H9 (cell line): ENCODE data around the gene C14orf39. TPM values are rescaled to one million over a fixed set of nuclear protein-coding genes. Genes with fewer than 3 reads are reported as not detected.

Experiments used
- DNase-seq: peaks from one replicate; pipeline ENCODE4 v3.0.0-alpha.2; 2017
- H2AFZ ChIP-seq: one replicate; pipeline ENCODE4 v1.6.1; 2013; ENCODE audit warnings: mild to moderate bottlenecking, low read length, control low read depth, moderate library complexity
- H2AK5ac ChIP-seq: 2 replicates; pipeline ENCODE4 v1.6.1; 2013; ENCODE audit warnings: low read length, control low read depth, mixed read lengths; ENCODE audit not compliant: insufficient read length
- H2BK120ac ChIP-seq: one replicate; pipeline ENCODE4 v1.6.1; 2013; ENCODE audit warnings: low read depth, mild to moderate bottlenecking, low read length, control low read depth, inconsistent platforms; ENCODE audit not compliant: poor library complexity, severe bottlenecking
- H2BK12ac ChIP-seq: 2 replicates; pipeline ENCODE4 v1.6.1; 2013; ENCODE audit warnings: low read length, control low read depth, mixed read lengths, low read depth; ENCODE audit not compliant: insufficient read length
- H2BK15ac ChIP-seq: 2 replicates; pipeline ENCODE4 v1.6.1; 2013; ENCODE audit warnings: low read depth, low read length, control low read depth
- H2BK20ac ChIP-seq: one replicate; pipeline ENCODE4 v1.6.1; 2013; ENCODE audit warnings: low read depth, mild to moderate bottlenecking, low read length, control low read depth, inconsistent platforms; ENCODE audit not compliant: poor library complexity, severe bottlenecking
- H2BK5ac ChIP-seq: 2 replicates; pipeline ENCODE4 v1.6.1; 2013; ENCODE audit warnings: low read length, control low read depth, mixed read lengths; ENCODE audit not compliant: insufficient read length
- H3K14ac ChIP-seq: 2 replicates; pipeline ENCODE4 v1.6.1; 2013; ENCODE audit warnings: low read length, control low read depth; ENCODE audit not compliant: insufficient read depth
- H3K18ac ChIP-seq: 2 replicates; pipeline ENCODE4 v1.6.1; 2013; ENCODE audit warnings: low read depth, mild to moderate bottlenecking, mixed read lengths, low read length, control low read depth; ENCODE audit not compliant: insufficient read length
- H3K23ac ChIP-seq: 2 replicates; pipeline ENCODE4 v1.6.1; 2013; ENCODE audit warnings: low read length, control low read depth, mixed read lengths, low read depth; ENCODE audit not compliant: insufficient read length
- H3K23me2 ChIP-seq: 2 replicates; pipeline ENCODE4 v1.6.1; 2013; ENCODE audit warnings: low read depth, mild to moderate bottlenecking, mixed read lengths, low read length, control low read depth; ENCODE audit not compliant: insufficient read length, poor library complexity, severe bottlenecking
- H3K27ac ChIP-seq: 2 replicates; pipeline ENCODE4 v1.5.1; 2013; ENCODE audit warnings: low read length, control low read depth, mixed read lengths, low read depth; ENCODE audit not compliant: insufficient read length
- H3K27me3 ChIP-seq: 2 replicates; pipeline ENCODE4 v1.6.1; 2013; ENCODE audit warnings: low read length, control low read depth, inconsistent platforms; ENCODE audit not compliant: insufficient read depth
- H3K4ac ChIP-seq: 2 replicates; pipeline ENCODE4 v1.6.1; 2013; ENCODE audit warnings: low read depth, mild to moderate bottlenecking, control low read depth, inconsistent platforms, low read length, moderate library complexity
- H3K4me1 ChIP-seq: 2 replicates; pipeline ENCODE4 v1.6.1; 2013; ENCODE audit warnings: low read length, control low read depth, inconsistent platforms; ENCODE audit not compliant: insufficient read depth
- H3K4me2 ChIP-seq: 2 replicates; pipeline ENCODE4 v1.6.1; 2013; ENCODE audit warnings: low read length, control low read depth, mixed read lengths; ENCODE audit not compliant: insufficient read length, insufficient read depth
- H3K56ac ChIP-seq: 2 replicates; pipeline ENCODE4 v1.6.1; 2013; ENCODE audit warnings: low read depth, mild to moderate bottlenecking, mixed read lengths, low read length, control low read depth; ENCODE audit not compliant: insufficient read length
- H3K79me1 ChIP-seq: 2 replicates; pipeline ENCODE4 v1.6.1; 2013; ENCODE audit warnings: low read depth, mild to moderate bottlenecking, moderate library complexity, low read length, control low read depth, inconsistent platforms; ENCODE audit not compliant: insufficient read depth, poor library complexity, severe bottlenecking
- H3K79me2 ChIP-seq: 2 replicates; pipeline ENCODE4 v1.6.1; 2013; ENCODE audit warnings: low read length, control low read depth, inconsistent platforms; ENCODE audit not compliant: insufficient read depth
- H3K9ac ChIP-seq: 2 replicates; pipeline ENCODE4 v1.6.1; 2013; ENCODE audit warnings: low read length, control low read depth, mixed read lengths; ENCODE audit not compliant: insufficient read length; ENCODE audit errors: extremely low read depth
- H3K9me3 ChIP-seq: one replicate; pipeline ENCODE4 v1.6.1; 2013; ENCODE audit warnings: low read depth, low read length, inconsistent platforms; ENCODE audit not compliant: control insufficient read depth
- H3T11ph ChIP-seq: one replicate; pipeline ENCODE4 v1.6.1; 2013; ENCODE audit warnings: mild to moderate bottlenecking, low read length, control low read depth, inconsistent platforms
- H4K20me1 ChIP-seq: one replicate; pipeline ENCODE4 v1.6.1; 2013; ENCODE audit not compliant: control insufficient read depth, insufficient read length, insufficient read depth
- H4K5ac ChIP-seq: 2 replicates; pipeline ENCODE4 v1.6.1; 2013; ENCODE audit warnings: low read depth, mild to moderate bottlenecking, mixed read lengths, low read length, control low read depth; ENCODE audit not compliant: insufficient read length
- H4K8ac ChIP-seq: replicated peaks from 2 replicates; pipeline ENCODE4 v1.6.1; 2013; ENCODE audit warnings: low read length, control low read depth, mixed read lengths, low read depth; ENCODE audit not compliant: insufficient read length
- H4K91ac ChIP-seq: 2 replicates; pipeline ENCODE4 v1.6.1; 2013; ENCODE audit warnings: low read depth, mild to moderate bottlenecking, moderate library complexity, mixed read lengths, low read length, control low read depth; ENCODE audit not compliant: insufficient read length
- H3K27ac Mint-ChIP-seq, 3 experiments: 2 replicates in 2 of 3; 3 replicates in 1 of 3; pipeline ENCODE4 v1.8.0; 2020 to 2021; ENCODE audit warnings: mixed read lengths in 3 of 3, mild to moderate bottlenecking in 1 of 3, moderate library complexity in 1 of 3
- H3K27me3 Mint-ChIP-seq: 2 replicates; pipeline ENCODE4 v1.8.0; 2021; ENCODE audit warnings: low read depth, mild to moderate bottlenecking, moderate library complexity, mixed read lengths
- H3K36me3 Mint-ChIP-seq, 3 experiments: 2 replicates in 2 of 3; 3 replicates in 1 of 3; pipeline ENCODE4 v1.8.0; 2020 to 2021; ENCODE audit warnings: low read depth in 3 of 3, mixed read lengths in 3 of 3; ENCODE audit not compliant: insufficient read depth in 1 of 3
- H3K4me1 Mint-ChIP-seq, 2 experiments: 2 replicates each; pipeline ENCODE4 v1.8.0; 2020; ENCODE audit warnings: mixed read lengths in 2 of 2
- H3K4me3 Mint-ChIP-seq, 2 experiments: 2 replicates in 1 of 2; 3 replicates in 1 of 2; pipeline ENCODE4 v1.8.0; 2020 to 2021; ENCODE audit warnings: mild to moderate bottlenecking in 2 of 2, mixed read lengths in 2 of 2, moderate library complexity in 1 of 2
- H3K9me3 Mint-ChIP-seq, 2 experiments: 2 replicates in 1 of 2; 3 replicates in 1 of 2; pipeline ENCODE4 v1.8.0; 2020; ENCODE audit warnings: mild to moderate bottlenecking in 2 of 2, mixed read lengths in 2 of 2, moderate library complexity in 1 of 2
- CTCF ChIP-seq: fragments of 200-600 bp; sonication (generic); conservative IDR thresholded peaks from 3 replicates; pipeline ENCODE4 v1.8.0; 2021; ENCODE audit warnings: antibody characterized with exemption, mild to moderate bottlenecking
- total RNA-seq: library from RNA; stranded (reverse); gene quantifications from 2 replicates; pipeline ENCODE4 v1.2.1, GENCODE V29; 2021

The C14orf39 gene
- total RNA-seq, 1 experiment from 2014 or later: 1.8 TPM

DNA sequence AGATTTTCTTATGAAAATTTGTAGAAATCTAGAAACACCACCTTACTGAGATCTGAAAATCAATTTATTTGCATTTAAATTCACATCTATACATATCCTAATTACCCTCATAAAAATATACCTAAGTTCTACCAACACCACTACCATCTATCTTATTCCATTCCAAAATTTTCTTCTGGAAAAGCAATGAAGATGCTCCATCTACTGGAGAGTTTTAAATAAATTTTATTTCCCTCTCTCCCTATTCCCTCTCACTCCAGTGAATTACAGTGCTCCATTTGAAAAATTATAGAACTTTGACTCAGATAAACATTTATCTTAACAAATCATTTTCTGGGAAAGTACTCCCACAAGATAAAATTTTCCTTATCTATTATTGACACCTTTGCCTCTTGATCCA, 2.3 kb upstream of the C14orf39 start:
- Histone ChIP-seq H3K9ac (no peak overlapping the region), H3K79me2 (no peaks in the 10 kb centered on the region), H4K20me1 (no peaks in the 10 kb centered on the region), H3K79me1 (no peaks in the 10 kb centered on the region), H2BK12ac (no peak overlapping the region), H3K18ac (no peak overlapping the region), H3K23ac (no peak overlapping the region), H2AFZ (no peak overlapping the region), H3K23me2 (peaks cover 8% of the 10 kb centered on the region), H2BK15ac (no peak overlapping the region), H4K5ac (no peak overlapping the region), H3K56ac (no peak overlapping the region), H2BK120ac (no peak overlapping the region), H3T11ph (no peak overlapping the region), H3K4me1 (no peaks in the 10 kb centered on the region), H2BK20ac (no peak overlapping the region), H3K27me3 (no peaks in the 10 kb centered on the region; the same call in 1 of the 2 replicates), H3K4me2 (no peak overlapping the region), H2BK5ac (no peak overlapping the region), H2AK5ac (no peak overlapping the region), H3K14ac (no peak overlapping the region), H3K9me3 (no peaks in the 10 kb centered on the region), H3K27ac (no peak overlapping the region), H3K4ac (no peak overlapping the region), H4K91ac (no peak overlapping the region), H4K8ac (no peak overlapping the region)
- DNase-seq: no peak
- Mint-ChIP-seq H3K27me3 (peaks cover 11% of the 10 kb centered on the region), H3K4me1 (no peaks in the 10 kb centered on the region), H3K27ac (no peak overlapping the region), H3K36me3 (no peaks in the 10 kb centered on the region), H3K9me3 (no peaks in the 10 kb centered on the region), H3K4me3 (no peak overlapping the region)
- peak; percentile 56 for TF ChIP-seq CTCF
